PFSK-1 (cell line): Measurements from ENCODE around the gene FNBP1.

Experiments used
- FOXP2 ChIP-seq: optimal IDR thresholded peaks from 2 replicates; pipeline ENCODE3; 2011; ENCODE audit warnings: borderline replicate concordance, control low read depth, inconsistent platforms; ENCODE audit not compliant: insufficient read depth; ENCODE audit errors: extremely low read length, extremely low read depth
- POLR2AphosphoS5 ChIP-seq: IDR thresholded peaks from 2 replicates; pipeline ENCODE4 v1.6.1; 2012; ENCODE audit warnings: low read depth, mild to moderate bottlenecking, control low read depth, low read length, moderate library complexity
- REST ChIP-seq, 2 experiments: IDR thresholded peaks; 2 replicates each; pipeline versions ENCODE4 v1.6.1 to v1.8.0; 2011 to 2012; ENCODE audit warnings: low read depth in 2 of 2, low read length in 2 of 2, control low read depth in 1 of 2, inconsistent platforms in 1 of 2, mild to moderate bottlenecking in 1 of 2, moderate library complexity in 1 of 2; ENCODE audit not compliant: insufficient read depth in 1 of 2
- SIN3A ChIP-seq: IDR thresholded peaks from 2 replicates; pipeline ENCODE4 v1.6.1; 2012; ENCODE audit warnings: mild to moderate bottlenecking, low read length, moderate library complexity, borderline replicate concordance; ENCODE audit not compliant: insufficient read depth
- TAF1 ChIP-seq: IDR thresholded peaks from 2 replicates; pipeline ENCODE4 v1.6.1; 2012; ENCODE audit warnings: low read length, control low read depth, borderline replicate concordance; ENCODE audit not compliant: insufficient read depth

FNBP1 gene

GRCh38 chr9:129934041-129934591, 108.9 kb downstream of the FNBP1 start:
- no peak for TF ChIP-seq SIN3A
- no peak for TF ChIP-seq POLR2AphosphoS5
- no peak for TF ChIP-seq REST (IDR thresholded peaks at IDR 0.05; ENCODE audit: insufficient read depth in 1 of 2, low read depth in 2 of 2, low read length in 2 of 2)
- no peak for TF ChIP-seq FOXP2

- TF ChIP-seq TAF1 (no peak), FOXP2 (no peak), REST (IDR thresholded peaks at IDR 0.05; ENCODE audit: insufficient read depth in 1 of 2, low read depth in 2 of 2, low read length in 2 of 2) (no peak), POLR2AphosphoS5 (no peak), SIN3A (no peak)
Observed at GRCh38 chr9:129933185-129934040, 109.6 kb downstream of the FNBP1 start.

GRCh38 chr9:129932303-129933151, 110.5 kb downstream of the FNBP1 start:
- no peak for TF ChIP-seq SIN3A
- no peak for TF ChIP-seq POLR2AphosphoS5
- no peak for TF ChIP-seq REST (IDR thresholded peaks at IDR 0.05; ENCODE audit: insufficient read depth in 1 of 2, low read depth in 2 of 2, low read length in 2 of 2)
- TF ChIP-seq TAF1, result no peak
- no peak for TF ChIP-seq FOXP2

GRCh38 chr9:129930743-129931142, 112.2 kb downstream of the FNBP1 start:
- TF ChIP-seq FOXP2, result no peak
- no peak for TF ChIP-seq POLR2AphosphoS5
- TF ChIP-seq REST (IDR thresholded peaks at IDR 0.05; ENCODE audit: insufficient read depth in 1 of 2, low read depth in 2 of 2, low read length in 2 of 2), result no peak
- TF ChIP-seq TAF1, result no peak
- no peak for TF ChIP-seq SIN3A
